HPDE6-E6E7 (cell line): ENCODE data around the gene TINAGL1.
A peak's percentile ranks its signal among the peaks of the same experiment; 100 is the strongest.
"Not testable (repeated sequence)": the region's sequence is repeated elsewhere in the genome, so short reads cannot be mapped to it uniquely, and the experiment has no call there.

ENCODE experiments used
- DNase-seq: peaks from one replicate; pipeline ENCODE4 v3.0.0; 2011; ENCODE audit warnings: missing footprints; ENCODE audit errors: extremely low spot score

The TINAGL1 gene

GRCh38 chr1:31583995-31584868 lies 7.9 kb downstream of the TINAGL1 start:
- no peak for DNase-seq

- DNase-seq, result no peak
Observed at GRCh38 chr1:31584869-31585735, 8.8 kb downstream of the TINAGL1 start.

GRCh38 chr1:31585736-31586365 lies 9.5 kb downstream of the TINAGL1 start:
- DNase-seq, result no peak

DNA sequence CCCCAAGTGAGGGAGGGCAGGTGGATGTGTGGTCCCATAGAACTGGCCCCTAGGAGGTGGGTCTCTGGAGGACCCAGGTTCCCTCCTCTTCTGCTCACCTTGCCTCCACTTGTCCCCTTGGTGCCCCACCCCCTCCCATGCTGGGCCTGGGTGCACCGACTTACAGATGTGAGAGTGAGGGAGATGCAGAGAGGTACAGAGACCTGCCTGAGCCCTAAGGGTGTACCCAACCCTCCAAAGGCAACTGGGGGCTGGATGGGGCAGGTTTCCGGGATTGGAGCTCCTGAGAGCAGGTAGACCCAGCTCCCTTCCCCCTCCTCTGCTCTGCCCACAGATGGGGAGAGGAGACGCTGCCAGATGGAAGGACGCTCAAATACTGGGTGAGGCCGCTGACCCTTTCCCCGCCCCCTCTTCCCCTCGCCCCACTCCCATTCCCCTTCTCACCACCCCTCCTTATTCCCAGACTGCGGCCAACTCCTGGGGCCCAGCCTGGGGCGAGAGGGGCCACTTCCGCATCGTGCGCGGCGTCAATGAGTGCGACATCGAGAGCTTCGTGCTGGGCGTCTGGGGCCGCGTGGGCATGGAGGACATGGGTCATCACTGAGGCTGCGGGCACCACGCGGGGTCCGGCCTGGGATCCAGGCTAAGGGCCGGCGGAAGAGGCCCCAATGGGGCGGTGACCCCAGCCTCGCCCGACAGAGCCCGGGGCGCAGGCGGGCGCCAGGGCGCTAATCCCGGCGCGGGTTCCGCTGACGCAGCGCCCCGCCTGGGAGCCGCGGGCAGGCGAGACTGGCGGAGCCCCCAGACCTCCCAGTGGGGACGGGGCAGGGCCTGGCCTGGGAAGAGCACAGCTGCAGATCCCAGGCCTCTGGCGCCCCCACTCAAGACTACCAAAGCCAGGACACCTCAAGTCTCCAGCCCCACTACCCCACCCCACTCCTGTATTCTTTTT lies 10.3 kb downstream of the TINAGL1 start:
- no peak for DNase-seq

DNA sequence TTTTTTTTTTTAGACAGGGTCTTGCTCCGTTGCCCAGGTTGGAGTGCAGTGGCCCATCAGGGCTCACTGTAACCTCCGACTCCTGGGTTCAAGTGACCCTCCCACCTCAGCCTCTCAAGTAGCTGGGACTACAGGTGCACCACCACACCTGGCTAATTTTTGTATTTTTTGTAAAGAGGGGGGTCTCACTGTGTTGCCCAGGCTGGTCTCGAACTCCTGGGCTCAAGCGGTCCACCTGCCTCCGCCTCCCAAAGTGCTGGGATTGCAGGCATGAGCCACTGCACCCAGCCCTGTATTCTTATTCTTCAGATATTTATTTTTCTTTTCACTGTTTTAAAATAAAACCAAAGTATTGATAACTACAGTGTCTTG lies 11.0 kb downstream of the TINAGL1 start:
- DNase-seq, result not testable (repeated sequence)

- no peak for DNase-seq
Observed at GRCh38 chr1:31587720-31588423, 11.6 kb downstream of the TINAGL1 start.

DNA sequence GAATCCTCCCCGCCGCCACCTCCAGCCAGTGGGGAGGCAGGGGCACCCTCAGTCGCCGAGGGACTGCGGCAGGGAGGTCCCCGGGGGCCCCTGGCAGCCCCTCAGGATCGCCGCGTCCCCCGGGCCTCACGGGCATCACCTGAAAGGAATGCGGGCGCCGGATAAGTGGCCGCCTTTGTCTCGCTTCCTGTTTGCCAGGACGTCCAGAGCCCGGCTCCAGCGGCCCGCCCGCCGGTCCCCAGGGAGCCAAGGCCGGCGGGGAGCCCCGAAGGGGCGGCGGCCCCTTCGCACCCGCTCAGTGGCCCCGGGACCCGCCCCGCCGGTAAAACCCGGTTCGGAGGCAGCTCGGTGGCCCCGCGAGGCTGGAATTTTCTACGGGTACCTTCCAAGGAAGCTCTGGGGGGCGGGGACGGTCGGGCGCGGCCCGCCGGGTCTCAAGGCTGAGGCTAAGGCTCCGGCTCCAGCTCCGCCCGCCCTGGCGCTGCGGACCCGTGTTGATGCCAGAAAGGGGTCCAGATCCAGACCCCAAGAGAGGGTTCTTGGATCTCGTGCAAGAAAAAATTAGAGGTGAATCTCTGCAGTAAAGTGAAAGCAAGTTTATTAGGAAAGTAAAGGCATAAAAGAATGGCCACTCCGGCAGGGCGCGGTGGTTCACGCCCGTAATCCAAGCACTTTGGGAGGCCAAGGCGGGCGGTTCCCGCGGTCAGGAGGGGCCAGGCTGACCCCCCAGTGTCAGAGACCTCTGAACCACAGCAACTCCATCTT lies 12.6 kb downstream of the TINAGL1 start:
- no peak for DNase-seq

DNA sequence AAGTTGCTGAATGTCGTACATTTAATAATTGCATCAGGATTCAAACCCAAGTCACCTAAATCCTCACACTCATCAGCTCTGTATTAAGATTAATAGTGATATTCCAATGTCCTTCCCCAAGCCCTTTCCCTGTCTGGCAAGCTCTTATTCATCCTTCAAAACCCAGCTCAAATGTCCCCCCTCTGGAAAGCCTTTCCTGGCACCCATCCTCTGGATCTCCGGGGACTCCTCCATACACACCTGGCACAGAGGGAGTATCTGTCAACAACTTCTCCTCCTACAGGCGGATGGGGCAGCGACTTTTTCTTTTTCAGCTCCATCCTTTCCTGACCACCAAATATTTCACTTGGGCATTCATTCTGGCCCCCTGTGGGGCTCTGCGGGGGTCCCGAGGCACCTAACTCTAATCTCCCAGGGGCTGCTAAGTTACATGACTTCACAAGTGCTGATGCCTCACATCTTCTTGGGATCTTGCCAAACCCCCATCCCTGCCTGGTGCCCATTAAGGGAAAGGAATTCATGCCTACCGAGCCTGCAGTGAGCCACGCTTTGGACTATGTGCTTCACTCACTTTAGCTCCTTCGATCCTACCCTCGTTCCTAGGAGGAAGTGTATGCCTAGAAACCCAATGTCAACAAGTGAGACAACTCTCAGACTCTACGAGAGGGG lies 15.2 kb downstream of the TINAGL1 start:
- DNase-seq, result no peak

GRCh38 chr1:31592132-31592531 lies 15.8 kb downstream of the TINAGL1 start:
- no peak for DNase-seq

DNA sequence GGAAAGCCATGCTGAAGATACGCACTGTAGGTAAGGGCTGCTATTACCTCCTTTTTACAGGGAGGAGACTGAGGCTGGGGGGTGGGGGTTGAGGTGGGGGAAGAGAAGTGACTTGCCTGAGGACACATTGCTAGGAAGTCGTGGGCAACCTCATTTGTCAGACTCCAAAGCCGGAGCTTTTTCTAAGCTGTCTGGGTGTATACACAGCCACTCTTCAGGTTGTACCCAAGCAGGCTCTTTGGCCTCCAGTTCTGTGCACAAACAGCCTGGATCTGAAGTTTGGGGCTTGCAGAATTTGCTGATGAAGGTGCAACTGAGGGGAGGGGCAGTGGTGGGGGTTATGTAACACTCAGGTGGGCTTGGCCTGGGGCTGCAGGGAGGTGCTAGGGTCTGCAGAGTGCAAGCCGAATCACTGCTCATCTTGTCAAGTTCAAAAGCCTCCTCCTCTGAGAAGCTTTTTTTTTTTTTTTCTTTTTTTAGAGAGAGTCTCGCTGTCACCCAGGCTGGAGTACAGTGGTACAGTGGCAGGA lies 16.9 kb downstream of the TINAGL1 start:
- no peak for DNase-seq

DNA sequence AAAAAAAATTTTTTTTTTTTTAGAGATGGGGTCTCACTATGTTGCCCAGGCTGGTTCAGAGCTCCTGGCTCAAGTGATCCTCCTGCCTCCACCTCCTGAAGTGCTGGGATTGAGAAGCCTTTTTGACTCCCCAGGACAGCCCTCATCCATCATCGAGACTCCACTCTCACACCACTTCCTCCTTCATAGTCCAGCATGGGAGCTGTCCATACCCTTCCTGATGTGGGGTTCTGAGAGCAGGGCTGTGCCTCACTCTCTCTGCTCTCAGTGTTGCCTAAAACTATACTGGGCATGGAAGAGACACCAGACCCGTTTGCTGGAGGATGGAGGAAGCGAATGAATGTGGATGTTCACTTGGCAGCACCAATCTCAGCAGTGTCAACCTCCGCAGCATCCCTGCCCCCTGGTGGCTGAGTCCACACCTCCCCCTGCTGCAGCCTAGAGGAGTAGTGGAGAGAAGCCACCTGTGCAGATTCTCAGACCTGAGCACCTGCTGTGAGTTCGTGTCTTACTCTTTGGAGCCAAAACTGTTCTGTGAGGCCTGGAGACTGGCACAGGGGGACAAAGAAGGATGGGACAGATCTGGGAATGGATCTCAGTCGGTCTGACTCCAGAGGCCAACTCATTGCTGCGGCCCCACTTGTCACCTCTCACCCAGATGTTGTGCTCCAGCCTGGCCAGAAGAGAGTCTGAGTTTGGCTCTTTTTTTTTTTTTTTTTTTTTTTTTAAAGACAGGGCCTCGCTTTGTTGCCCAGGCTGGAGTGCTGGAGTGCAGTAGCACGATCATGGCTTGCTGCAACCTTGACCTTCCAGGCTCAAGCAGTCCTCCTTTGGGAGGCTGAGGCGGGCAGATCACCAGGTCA lies 17.7 kb downstream of the TINAGL1 start:
- peak; percentile 86 for DNase-seq

GRCh38 chr1:31595836-31596736 lies 19.8 kb downstream of the TINAGL1 start:
- DNase-seq, result no peak

DNA sequence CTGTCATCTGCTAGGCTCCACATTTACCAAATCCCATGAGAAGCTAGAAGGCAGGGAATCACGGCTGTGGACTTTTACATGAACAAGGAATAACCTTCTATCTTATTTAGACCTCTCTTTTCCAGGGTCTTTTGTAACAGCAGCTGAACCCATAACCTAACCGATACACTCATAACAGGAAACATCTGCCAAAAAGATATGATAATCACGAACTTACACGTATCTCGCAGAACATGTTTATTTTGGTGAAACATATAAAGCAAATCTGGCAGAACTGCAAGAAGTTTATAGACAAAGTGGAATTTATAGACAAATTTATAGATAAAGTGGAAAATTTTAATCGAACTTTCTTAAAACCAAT lies 20.4 kb downstream of the TINAGL1 start:
- no peak for DNase-seq

GRCh38 chr1:31598980-31599379 lies 22.7 kb downstream of the TINAGL1 start:
- DNase-seq, result no peak

DNA sequence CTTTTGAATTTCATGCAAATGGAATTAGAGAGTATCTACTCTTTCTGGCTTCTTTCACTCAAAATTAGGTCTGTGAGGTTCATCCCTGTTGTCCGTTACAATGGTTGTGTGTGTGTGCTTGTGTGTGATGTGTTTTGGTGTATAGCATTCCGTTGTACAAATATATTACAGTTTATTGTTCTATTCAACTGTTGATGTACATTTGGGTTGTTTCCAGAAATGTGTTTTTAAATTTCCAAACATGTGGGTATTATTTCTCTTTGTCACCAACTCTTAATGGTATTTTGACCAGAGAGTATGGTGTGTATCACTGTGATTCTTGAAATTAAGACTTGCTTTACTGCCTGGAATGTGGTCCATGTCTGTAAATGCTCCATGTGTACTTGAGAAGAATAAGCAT lies 24.3 kb downstream of the TINAGL1 start:
- DNase-seq, result no peak

DNA sequence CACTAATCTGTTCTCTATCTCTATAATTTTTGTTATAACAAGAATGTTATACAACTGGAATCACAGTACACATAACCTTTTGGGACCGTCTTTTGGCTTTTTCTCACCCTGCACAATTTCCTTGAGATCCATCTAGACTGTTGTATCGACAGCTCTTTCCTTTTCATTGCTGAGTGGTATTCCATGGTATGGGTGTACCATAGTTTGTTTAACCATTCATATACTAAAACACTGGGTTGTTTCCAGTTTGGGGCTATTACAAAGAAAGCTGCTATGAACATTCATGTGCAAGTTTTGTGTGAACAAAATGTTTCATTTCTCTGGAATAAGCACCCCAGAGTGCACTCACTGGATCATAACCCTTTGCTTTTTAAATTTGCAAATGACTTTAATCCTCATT lies 25.8 kb downstream of the TINAGL1 start:
- no peak for DNase-seq

- no peak for DNase-seq
Observed at GRCh38 chr1:31605908-31606427, 29.7 kb downstream of the TINAGL1 start.
